Right lobe of liver (tissue), 4 donors: ENCODE results near the gene RPRD2.

Experiments
- CTCF ChIP-seq, 4 donors: fragments of 200-600 bp in 3 of 4; fragments of 450-650 bp in 1 of 4; IDR thresholded peaks; one replicate each; pipeline versions ENCODE4 v1.5.1 to v1.8.0; 2016 to 2022; ENCODE audit warnings: antibody characterized with exemption in 4 of 4, mild to moderate bottlenecking in 2 of 4
- POLR2A ChIP-seq: fragments of 450-650 bp; IDR thresholded peaks from one replicate; pipeline ENCODE4 v1.6.1; 2017; ENCODE audit warnings: antibody characterized with exemption, mild to moderate bottlenecking
- donor health status: DM: no; HTN: no; CAD: no.
- donor health status: DM: no; HTN: no; CAD: no.
- donor health status: DM: no; HTN: yes; CAD: no.

GRCh38 chr1:150472601-150473200 lies 108.8 kb downstream of the RPRD2 start:
- TF ChIP-seq CTCF (IDR thresholded peaks at IDR 0.05), result no peak
- TF ChIP-seq POLR2A, result no peak
